AG04449 (cell line): Measurements from ENCODE around the gene SLC16A5.

Experiments used
- CTCF ChIA-PET: fragments of 350-600 bp; formaldehyde crosslinking; extraction: SDS; loops from one replicate; lab custom pipeline; 2021; ENCODE audit warnings: antibody characterized with exemption; lab: Yijun Ruan, JAX
- POLR2A ChIA-PET: fragments of 400-600, 350-600 bp; formaldehyde crosslinking; extraction: SDS; loops from one replicate; lab custom pipeline; 2020; ENCODE audit warnings: antibody characterized with exemption, inconsistent platforms; lab: Yijun Ruan, JAX
- DNase-seq: peaks from one replicate; pipeline ENCODE4 v3.0.0-alpha.2; 2010; ENCODE audit warnings: low read depth, low spot score
- H3K4me3 ChIP-seq: 2 replicates; pipeline ENCODE4 v1.5.1; 2011; ENCODE audit warnings: low read depth, mild to moderate bottlenecking, control low read depth, low read length
- TF ChIP-seq, protein P1 (sequence below): IDR thresholded peaks from one replicate; pipeline ENCODE4 v1.5.1; 2011; ENCODE audit warnings: mild to moderate bottlenecking, moderate library complexity, low read length, control low read depth, inconsistent platforms; ENCODE audit not compliant: insufficient read depth; ENCODE audit errors: missing control alignments

SLC16A5 gene

DNA sequence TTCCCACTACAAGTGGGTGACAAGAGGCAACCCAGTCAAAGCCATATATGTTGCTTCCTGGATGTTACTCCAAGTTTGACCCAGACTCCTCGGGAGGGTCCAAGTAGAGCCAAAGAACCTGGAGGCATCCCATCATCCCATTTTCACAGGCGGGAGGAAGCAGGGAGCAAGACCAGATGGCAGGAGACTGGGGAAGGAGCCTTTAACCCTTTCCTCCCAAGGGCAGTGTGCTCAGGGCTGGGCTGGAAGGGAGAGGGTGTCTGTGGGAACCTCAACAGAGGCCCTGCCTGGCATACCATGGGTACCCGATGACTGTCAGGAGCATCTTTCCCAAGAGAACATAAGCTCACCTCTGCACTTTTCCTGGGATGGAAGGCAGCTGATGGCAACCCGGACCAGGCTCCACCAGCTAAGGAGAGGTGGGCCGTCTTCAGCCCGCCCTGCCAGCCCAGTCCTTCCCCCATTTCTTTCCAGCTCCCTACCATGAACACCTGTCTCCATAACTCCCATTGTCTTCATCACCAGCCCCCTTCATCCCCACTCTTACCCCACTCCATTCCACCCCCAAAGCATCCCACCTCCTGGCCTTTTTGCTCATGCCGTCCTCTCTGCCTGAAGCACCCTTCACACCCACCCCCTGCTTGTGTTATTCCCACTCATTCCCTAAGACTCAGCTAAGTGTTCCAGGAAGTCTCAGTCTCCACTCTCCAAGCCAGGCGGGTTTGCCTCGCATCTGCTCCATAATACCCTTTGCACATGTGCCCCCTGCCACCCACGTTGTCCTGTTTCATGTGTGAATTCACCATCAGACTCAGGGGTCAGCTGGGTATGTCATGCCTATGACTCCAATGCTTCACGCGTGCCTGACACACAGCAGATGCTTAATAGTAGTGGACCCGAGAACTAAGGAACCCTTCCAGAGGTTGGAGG lies 5.9 kb upstream of the SLC16A5 start:
- POLR2A ChIA-PET, result interaction anchor here (0.6 kb wide), 1 partner anchor 45 kb away, joined by 3 read pairs; no protein-coding TSS in a partner anchor
- DNase-seq, result no peak
- CTCF ChIA-PET, result interaction anchor here (0.6 to 1.7 kb wide), 5 partner anchors 11 to 90 kb away, joined by 3 to 11 read pairs (median 3); partner anchors contain the start of gene MRPL58
- TF ChIP-seq, protein P1, sequence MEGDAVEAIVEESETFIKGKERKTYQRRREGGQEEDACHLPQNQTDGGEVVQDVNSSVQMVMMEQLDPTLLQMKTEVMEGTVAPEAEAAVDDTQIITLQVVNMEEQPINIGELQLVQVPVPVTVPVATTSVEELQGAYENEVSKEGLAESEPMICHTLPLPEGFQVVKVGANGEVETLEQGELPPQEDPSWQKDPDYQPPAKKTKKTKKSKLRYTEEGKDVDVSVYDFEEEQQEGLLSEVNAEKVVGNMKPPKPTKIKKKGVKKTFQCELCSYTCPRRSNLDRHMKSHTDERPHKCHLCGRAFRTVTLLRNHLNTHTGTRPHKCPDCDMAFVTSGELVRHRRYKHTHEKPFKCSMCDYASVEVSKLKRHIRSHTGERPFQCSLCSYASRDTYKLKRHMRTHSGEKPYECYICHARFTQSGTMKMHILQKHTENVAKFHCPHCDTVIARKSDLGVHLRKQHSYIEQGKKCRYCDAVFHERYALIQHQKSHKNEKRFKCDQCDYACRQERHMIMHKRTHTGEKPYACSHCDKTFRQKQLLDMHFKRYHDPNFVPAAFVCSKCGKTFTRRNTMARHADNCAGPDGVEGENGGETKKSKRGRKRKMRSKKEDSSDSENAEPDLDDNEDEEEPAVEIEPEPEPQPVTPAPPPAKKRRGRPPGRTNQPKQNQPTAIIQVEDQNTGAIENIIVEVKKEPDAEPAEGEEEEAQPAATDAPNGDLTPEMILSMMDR, result no peak
- H3K4me3 ChIP-seq, result no peak overlapping the region

DNA sequence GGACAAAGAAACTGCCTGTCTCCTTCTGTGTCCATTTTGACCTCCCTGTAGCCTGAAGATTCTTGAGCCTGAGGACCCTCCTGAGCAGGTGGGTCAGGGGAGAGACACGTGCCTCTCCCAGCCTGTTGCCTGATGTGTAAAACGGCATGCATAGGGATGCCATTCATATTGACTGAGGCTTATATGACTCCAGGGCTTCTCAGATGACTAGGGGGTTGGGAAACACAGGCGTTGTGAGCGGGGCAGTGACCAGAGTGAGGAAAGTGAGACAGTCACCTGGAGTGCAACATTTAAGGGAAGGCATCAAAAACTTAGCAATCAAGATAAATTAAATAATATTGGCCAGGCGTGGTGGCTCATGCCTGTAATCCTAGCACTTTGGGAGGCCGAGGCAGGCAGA lies 5.1 kb upstream of the SLC16A5 start:
- TF ChIP-seq, protein P1, result no peak
- no peak overlapping the region for H3K4me3 ChIP-seq
- CTCF ChIA-PET, result interaction anchor here (1.7 kb wide), 1 partner anchor 31 kb away, joined by 11 read pairs; no protein-coding TSS in a partner anchor
- POLR2A ChIA-PET, result no interaction called here
- DNase-seq, result no peak

DNA sequence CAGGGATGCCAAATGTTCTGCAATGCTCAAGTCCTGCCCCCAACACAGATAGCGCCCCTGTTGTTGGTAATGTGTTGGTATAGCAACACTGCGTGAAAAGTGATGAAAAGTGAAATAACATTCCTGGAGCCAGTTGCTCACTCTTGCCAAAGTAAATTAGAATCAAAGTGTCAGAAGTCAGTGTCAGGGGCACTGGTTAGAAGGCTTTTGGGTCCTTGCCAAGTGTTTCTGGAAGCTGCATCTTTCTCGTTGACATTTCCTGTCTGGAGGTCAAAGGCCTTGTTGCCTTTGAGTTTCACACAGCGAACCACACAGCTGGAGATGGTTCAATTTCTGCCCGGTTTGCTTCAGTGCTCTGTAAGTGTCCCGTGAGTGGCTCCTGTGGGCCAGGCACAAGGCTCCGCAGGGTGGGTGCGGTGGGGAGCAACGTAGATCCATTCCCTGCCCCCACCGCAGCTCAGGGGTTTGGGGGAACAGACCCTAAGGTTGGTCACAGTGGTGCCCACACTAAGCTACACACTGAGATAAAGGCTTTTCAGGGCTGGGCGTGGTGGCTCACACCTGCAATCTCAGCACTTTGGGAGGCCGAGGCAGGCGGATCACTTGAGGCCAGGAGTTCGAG lies 3.6 kb upstream of the SLC16A5 start:
- ChIA-PET POLR2A (no interaction called here), CTCF (interaction anchor here (0.9 to 1.6 kb wide), 3 partner anchors 10 to 30 kb away, joined by 3 to 8 read pairs (median 7); no protein-coding TSS in a partner anchor)
- DNase-seq, result no peak

DNA sequence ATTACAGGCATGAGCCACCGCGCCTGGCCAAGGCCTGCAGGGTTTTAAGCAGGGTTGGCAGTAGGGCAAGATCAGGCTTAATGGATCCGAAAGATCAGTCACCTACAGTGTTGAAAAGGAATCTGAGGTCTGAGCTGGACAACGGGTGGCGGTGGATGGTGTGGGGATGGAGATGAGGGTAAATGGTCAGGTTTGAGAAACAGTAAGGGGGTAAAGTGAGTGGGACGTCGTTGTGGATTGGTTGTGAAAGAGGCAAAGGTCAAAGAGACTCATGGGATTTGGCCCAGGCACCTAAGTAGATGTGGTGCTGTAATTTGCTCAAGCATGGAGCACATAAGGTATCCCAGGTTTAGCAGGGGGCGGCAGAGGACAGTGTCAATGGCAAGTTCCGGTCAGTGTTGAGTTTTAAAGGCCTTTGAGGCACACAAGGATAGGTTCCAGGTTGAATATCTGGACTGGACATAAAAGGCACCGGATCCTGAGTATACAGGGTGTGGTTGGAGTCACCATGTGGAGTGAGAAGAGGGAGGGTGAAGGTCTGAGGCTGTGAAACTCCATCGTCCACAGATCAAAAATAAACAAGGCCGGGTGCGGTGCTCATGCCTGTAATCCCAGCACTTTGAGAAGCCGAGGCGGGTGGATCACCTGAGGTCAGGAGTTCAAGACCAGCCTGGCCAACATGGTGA lies 1.1 kb upstream of the SLC16A5 start:
- no peak for DNase-seq
- no peak overlapping the region for H3K4me3 ChIP-seq
- POLR2A ChIA-PET, result interaction anchor here (1.7 kb wide), 1 partner anchor 27 kb away, joined by 12 read pairs; no protein-coding TSS in a partner anchor
- CTCF ChIA-PET, result interaction anchor here (1.3 to 3.2 kb wide), 4 partner anchors 9 to 28 kb away, joined by 3 to 19 read pairs (median 8); no protein-coding TSS in a partner anchor
- TF ChIP-seq, protein P1, result no peak

More for the DNA sequence above, 3.6 kb upstream of the SLC16A5 start:
- TF ChIP-seq, protein P1, result no peak
- H3K4me3 ChIP-seq, result no peak overlapping the region

DNA sequence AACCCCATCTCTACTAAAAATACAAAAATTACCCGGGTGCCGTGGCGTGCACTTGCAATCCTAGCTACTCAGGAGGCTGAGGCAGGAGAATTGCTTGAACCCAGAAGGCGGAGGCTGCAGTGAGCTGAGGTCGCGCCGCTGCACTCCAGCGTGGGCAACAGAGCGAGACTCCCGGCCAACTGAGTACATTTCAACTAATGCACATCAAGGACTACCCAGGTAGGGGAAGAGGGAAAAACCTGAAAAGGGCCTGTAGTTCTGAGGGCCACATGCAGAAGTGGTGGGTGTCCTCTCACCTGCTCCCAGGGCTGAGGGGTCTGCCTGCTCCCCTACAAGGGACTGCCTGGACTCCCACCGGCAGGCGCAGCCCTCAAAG lies 584 bp upstream of the SLC16A5 start:
- CTCF ChIA-PET, result interaction anchor here (1.6 to 3.2 kb wide), 6 partner anchors 9 to 115 kb away, joined by 3 to 25 read pairs (median 10); no protein-coding TSS in a partner anchor
- peak overlapping the region; percentile 69 for H3K4me3 ChIP-seq
- POLR2A ChIA-PET, result interaction anchor here (1.7 kb wide), 2 partner anchors 9 to 27 kb away, joined by 11 to 12 read pairs; no protein-coding TSS in a partner anchor
- TF ChIP-seq, protein P1, result no peak
- DNase-seq, result no peak
